ENCODE results near the gene TRIM44.

DNA sequence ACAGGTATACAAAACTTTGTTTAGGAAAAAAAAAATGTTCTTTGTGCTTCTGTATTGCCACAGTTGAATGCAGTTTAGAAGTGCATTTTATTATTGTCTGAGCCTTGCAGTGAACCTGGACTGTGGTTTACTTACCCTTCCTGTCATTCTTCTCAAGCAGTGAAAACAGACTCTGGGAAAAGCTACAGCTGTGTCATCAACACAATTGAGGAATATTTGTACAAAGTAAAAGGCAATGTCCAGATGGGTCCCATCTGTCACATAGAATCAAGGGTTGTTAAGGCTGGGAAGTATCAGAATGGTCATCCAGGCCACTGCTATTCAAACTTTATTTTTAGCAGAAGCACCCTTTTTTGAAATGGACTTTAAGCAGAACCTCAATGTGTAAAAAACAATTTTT is 73.3 kb downstream of the TRIM44 start:
- TF ChIP-seq CTCF (conservative IDR thresholded peaks at IDR 0.05; ENCODE audit: low read length) (no peak), EZH2phosphoT487 (IDR thresholded peaks at IDR 0.05; ENCODE audit: borderline replicate concordance, low read depth, low read length) (no peak)
